Nucleus accumbens (tissue), 56 donors: ENCODE results near the gene ST14.

Experiments
- DNase-seq, 56 donors: peaks; one replicate each; lab custom pipeline; 2025; lab: John Stamatoyannopoulos, UW

The ST14 gene

GRCh38 chr11:130131961-130132850 lies 27.4 kb upstream of the ST14 start:
- DNase-seq, result no peak

GRCh38 chr11:130133716-130134115 lies 25.9 kb upstream of the ST14 start:
- DNase-seq, result no peak

- DNase-seq, result no peak
Observed at GRCh38 chr11:130136107-130136506, 23.5 kb upstream of the ST14 start.

- DNase-seq, result no peak
Observed at GRCh38 chr11:130137999-130138398, 21.6 kb upstream of the ST14 start.

GRCh38 chr11:130139401-130139800 lies 20.2 kb upstream of the ST14 start:
- DNase-seq, result peak in 1 of 56 donors; percentile 12

GRCh38 chr11:130141561-130142341 lies 17.8 kb upstream of the ST14 start:
- DNase-seq, result peak in 5 of 56 donors; percentile 14 to 22 (median 15)

GRCh38 chr11:130144141-130144540 lies 15.4 kb upstream of the ST14 start:
- DNase-seq, result peak in 6 of 56 donors; percentile 14 to 38 (median 16)

- peak in 8 of 56 donors; percentile 12 to 55 (median 31) for DNase-seq
Observed at GRCh38 chr11:130144861-130145281, 14.7 kb upstream of the ST14 start.

GRCh38 chr11:130145311-130145812 lies 14.2 kb upstream of the ST14 start:
- no peak for DNase-seq

GRCh38 chr11:130145975-130146776 lies 13.4 kb upstream of the ST14 start:
- peak in 16 of 56 donors; percentile 9 to 46 (median 24) for DNase-seq

GRCh38 chr11:130146796-130147195 lies 12.8 kb upstream of the ST14 start:
- DNase-seq, result peak in 13 of 56 donors; percentile 10 to 44 (median 28)

- no peak for DNase-seq
Observed at GRCh38 chr11:130148796-130149326, 10.7 kb upstream of the ST14 start.

GRCh38 chr11:130150790-130151189 lies 8.8 kb upstream of the ST14 start:
- no peak for DNase-seq

- DNase-seq, result no peak
Observed at GRCh38 chr11:130151196-130151595, 8.4 kb upstream of the ST14 start.

- DNase-seq, result no peak
Observed at GRCh38 chr11:130156108-130157022, 3.2 kb upstream of the ST14 start.

- no peak for DNase-seq
Observed at GRCh38 chr11:130157101-130157500, 2.5 kb upstream of the ST14 start.

GRCh38 chr11:130157840-130158239 lies 1.7 kb upstream of the ST14 start:
- no peak for DNase-seq

GRCh38 chr11:130159139-130159538 lies 443 bp upstream of the ST14 start:
- no peak for DNase-seq
